Upper lobe of left lung (tissue), 6 donors: ENCODE measurements around the gene LRRN4CL. TPM values are rescaled to one million over a fixed set of nuclear protein-coding genes. Genes with fewer than 3 reads are reported as not detected.

Experiments used
- ATAC-seq, 2 donors: fragments of 200-7000 bp; cut with Tn5 transposase; one replicate each; pipeline ENCODE4 v1.9.1; 2022; ENCODE audit warnings: mild to moderate bottlenecking in 2 of 2, moderate library complexity in 2 of 2; ENCODE audit not compliant: low FRiP score in 2 of 2
- DNase-seq, 2 donors: peaks; one replicate each; pipeline ENCODE4 v3.0.0-alpha.2; 2019 to 2020
- H3K27ac ChIP-seq, 4 donors: fragments of 200-600 bp; sonication (generic); one replicate each; pipeline ENCODE4 v1.5.1; 2016 to 2019
- H3K27me3 ChIP-seq, 4 donors: fragments of 200-600 bp; sonication (generic); one replicate each; pipeline ENCODE4 v1.5.1; 2017 to 2019
- H3K36me3 ChIP-seq, 4 donors: fragments of 200-600 bp; sonication (generic); one replicate each; pipeline ENCODE4 v1.5.1; 2016 to 2019
- H3K4me1 ChIP-seq, 4 donors: fragments of 200-600 bp; sonication (generic); one replicate each; pipeline ENCODE4 v1.5.1; 2018 to 2019
- H3K4me3 ChIP-seq, 4 donors: fragments of 200-600 bp; sonication (generic); one replicate each; pipeline ENCODE4 v1.5.1; 2017 to 2019; ENCODE audit warnings: mild to moderate bottlenecking in 2 of 4, moderate library complexity in 1 of 4
- H3K9me3 ChIP-seq, 4 donors: fragments of 200-600 bp; sonication (generic); one replicate each; pipeline ENCODE4 v1.5.1; 2018 to 2019
- EP300 ChIP-seq, 4 donors: sonication (generic); formaldehyde crosslinking; IDR thresholded peaks; one replicate each; pipeline ENCODE4 v1.5.1; 2017; ENCODE audit warnings: antibody characterized with exemption in 4 of 4, control low read depth in 2 of 4
- POLR2A ChIP-seq, 4 donors: fragments of 450-650 bp; IDR thresholded peaks; one replicate each; pipeline ENCODE4 v1.5.1; 2016 to 2017; ENCODE audit warnings: antibody characterized with exemption in 4 of 4, mild to moderate bottlenecking in 2 of 4
- POLR2AphosphoS5 ChIP-seq, 2 donors: sonication (generic); formaldehyde crosslinking; IDR thresholded peaks; one replicate each; pipeline ENCODE4 v1.5.1; 2017; ENCODE audit warnings: antibody characterized with exemption in 2 of 2
- WGBS, 2 donors: methylation state at CpG; one replicate each; pipeline ENCODE4 v1.1.5; 2017 to 2018; 5-methylcytosine and 5-hydroxymethylcytosine counted together
- total RNA-seq, 6 donors: library from RNA; depleted of rRNA in 4 of 6; stranded (reverse); fragments of >200 nt in 4 of 6; gene quantifications; one replicate each; pipeline versions ENCODE4 v1.1.0 to v1.2.1, GENCODE V29; 2016 to 2021
- TF ChIP-seq, protein P1 (sequence below), 6 experiments: fragments of 450-650 bp in 4 of 6; fragments of 200-600 bp in 2 of 6; sonication (generic) in 2 of 6; IDR thresholded peaks; one replicate each; pipeline ENCODE4 v1.5.1; 2016 to 2019; ENCODE audit warnings: antibody characterized with exemption in 6 of 6
- donor health status: DM: no; HTN: no; CAD: no; lungs with moderate emphysema.
- donor health status: DM: no; HTN: yes; CAD: no; lungs with severe emphysema.

The LRRN4CL gene
- total RNA-seq, 6 donors from 2014 or later: 0.61 to 6.4 (median 1.8) TPM

DNA sequence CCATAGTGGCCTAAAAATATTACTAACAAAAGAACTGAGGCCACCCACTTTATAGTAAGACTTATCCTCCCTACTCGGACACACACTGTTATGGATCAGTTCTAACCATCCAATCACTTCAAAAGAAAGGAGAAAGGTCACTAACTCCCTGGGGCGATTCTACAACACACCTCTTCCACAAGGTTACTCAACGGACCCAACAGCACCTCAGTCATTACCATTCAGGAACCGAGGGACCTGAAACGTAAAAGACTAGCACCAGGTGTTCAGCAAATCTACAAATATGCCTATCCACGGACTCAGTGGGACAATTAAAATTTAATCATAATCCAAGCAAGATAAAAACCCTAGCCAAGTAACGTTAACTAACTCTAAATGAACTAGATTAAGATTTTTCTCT lies 36.3 kb upstream of the LRRN4CL start:
- ATAC-seq (no peak), DNase-seq (no peak)
- Histone ChIP-seq H3K27me3 (no peaks in the 10 kb centered on the region), H3K27ac (peak overlapping the region; percentile 86 to 95 (median 93)), H3K4me1 (peaks cover 39 to 51% (median 42%) of the 10 kb centered on the region in 4 donors), H3K4me3 (peak overlapping the region; percentile 84 to 100 (median 98)), H3K36me3 (peaks cover 29 to 43% (median 32%) of the 10 kb centered on the region in 4 donors), H3K9me3 (no peaks in the 10 kb centered on the region)
- WGBS, 2 donors: 1% methylated on average over 7 of the region's 7 CpGs
- TF ChIP-seq, protein P1, sequence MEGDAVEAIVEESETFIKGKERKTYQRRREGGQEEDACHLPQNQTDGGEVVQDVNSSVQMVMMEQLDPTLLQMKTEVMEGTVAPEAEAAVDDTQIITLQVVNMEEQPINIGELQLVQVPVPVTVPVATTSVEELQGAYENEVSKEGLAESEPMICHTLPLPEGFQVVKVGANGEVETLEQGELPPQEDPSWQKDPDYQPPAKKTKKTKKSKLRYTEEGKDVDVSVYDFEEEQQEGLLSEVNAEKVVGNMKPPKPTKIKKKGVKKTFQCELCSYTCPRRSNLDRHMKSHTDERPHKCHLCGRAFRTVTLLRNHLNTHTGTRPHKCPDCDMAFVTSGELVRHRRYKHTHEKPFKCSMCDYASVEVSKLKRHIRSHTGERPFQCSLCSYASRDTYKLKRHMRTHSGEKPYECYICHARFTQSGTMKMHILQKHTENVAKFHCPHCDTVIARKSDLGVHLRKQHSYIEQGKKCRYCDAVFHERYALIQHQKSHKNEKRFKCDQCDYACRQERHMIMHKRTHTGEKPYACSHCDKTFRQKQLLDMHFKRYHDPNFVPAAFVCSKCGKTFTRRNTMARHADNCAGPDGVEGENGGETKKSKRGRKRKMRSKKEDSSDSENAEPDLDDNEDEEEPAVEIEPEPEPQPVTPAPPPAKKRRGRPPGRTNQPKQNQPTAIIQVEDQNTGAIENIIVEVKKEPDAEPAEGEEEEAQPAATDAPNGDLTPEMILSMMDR (IDR thresholded peaks at IDR 0.05): no peak
- TF ChIP-seq POLR2AphosphoS5 (IDR thresholded peaks at IDR 0.05): no peak
- TF ChIP-seq EP300 (IDR thresholded peaks at IDR 0.05): no peak
- TF ChIP-seq POLR2A (IDR thresholded peaks at IDR 0.05): no peak

DNA sequence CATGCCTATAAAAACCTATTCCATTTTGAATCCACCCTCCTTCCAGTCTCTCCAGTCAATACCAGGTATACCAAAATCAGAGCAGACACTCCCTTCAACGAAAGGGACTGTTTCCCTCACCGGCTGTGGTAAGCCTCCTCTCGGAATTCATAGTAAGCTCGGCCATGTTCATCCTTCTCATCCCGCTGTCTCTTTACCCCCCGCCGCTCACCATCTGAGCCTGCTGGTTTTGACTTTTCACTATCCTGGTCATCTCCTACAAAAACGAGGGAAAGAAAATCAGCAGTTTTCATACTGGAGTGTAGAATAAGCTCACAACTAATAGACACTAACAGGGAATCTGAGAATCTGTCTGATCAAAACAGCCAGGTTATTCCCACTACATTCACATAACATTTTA lies 34.8 kb upstream of the LRRN4CL start:
- no peak for ATAC-seq
- H3K9me3 ChIP-seq: no peaks in the 10 kb centered on the region
- peaks cover 44 to 57% (median 44%) of the 10 kb centered on the region in 4 donors for H3K36me3 ChIP-seq
- peaks cover 26 to 36% (median 28%) of the 10 kb centered on the region in 4 donors for H3K4me1 ChIP-seq
- peak overlapping the region in 1 of 4 donors; percentile 98 for H3K4me3 ChIP-seq
- TF ChIP-seq EP300 (IDR thresholded peaks at IDR 0.05): no peak
- TF ChIP-seq POLR2A (IDR thresholded peaks at IDR 0.05): no peak
- TF ChIP-seq, protein P1 (IDR thresholded peaks at IDR 0.05): no peak
- no peak for TF ChIP-seq POLR2AphosphoS5 (IDR thresholded peaks at IDR 0.05)
- peak overlapping the region in 2 of 4 donors; percentile 15 to 95 for H3K27ac ChIP-seq
- 59 to 67% methylated on average over 8 of the region's 8 CpGs for WGBS, 2 donors
- no peak for DNase-seq
- no peaks in the 10 kb centered on the region for H3K27me3 ChIP-seq

DNA sequence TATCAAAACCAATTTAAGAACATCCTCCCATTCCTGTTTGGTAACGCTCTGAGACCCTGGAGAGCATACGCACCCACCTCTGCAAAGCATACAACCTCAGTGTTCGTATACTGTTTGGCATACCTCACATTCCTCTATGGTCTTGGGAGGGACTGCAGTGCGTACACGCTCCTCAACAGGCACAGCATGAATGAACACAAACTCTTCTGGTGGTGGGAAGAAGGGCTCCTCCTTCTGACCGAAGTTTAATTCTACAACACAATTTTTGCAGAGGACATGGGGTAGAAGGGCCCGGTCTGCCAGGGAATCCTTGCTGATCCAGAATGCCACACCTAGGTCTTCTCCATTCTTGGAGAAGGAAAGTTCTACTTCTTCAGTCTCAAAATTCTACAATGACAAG lies 32.7 kb upstream of the LRRN4CL start:
- H3K9me3 ChIP-seq: no peaks in the 10 kb centered on the region
- DNase-seq (no peak), ATAC-seq (no peak)
- no peak overlapping the region for H3K4me3 ChIP-seq
- 73 to 77% methylated on average over 6 to 7 of the region's 7 CpGs for WGBS, 2 donors
- H3K4me1 ChIP-seq: peaks cover 26 to 32% (median 27%) of the 10 kb centered on the region in 4 donors
- H3K27me3 ChIP-seq: no peaks in the 10 kb centered on the region
- peak overlapping the region in 1 of 4 donors; percentile 30 for H3K27ac ChIP-seq
- peaks cover 64 to 79% (median 66%) of the 10 kb centered on the region in 4 donors for H3K36me3 ChIP-seq
- TF ChIP-seq POLR2AphosphoS5 (IDR thresholded peaks at IDR 0.05) (no peak), POLR2A (IDR thresholded peaks at IDR 0.05) (no peak), EP300 (IDR thresholded peaks at IDR 0.05) (no peak)
- TF ChIP-seq, protein P1 (IDR thresholded peaks at IDR 0.05): no peak

DNA sequence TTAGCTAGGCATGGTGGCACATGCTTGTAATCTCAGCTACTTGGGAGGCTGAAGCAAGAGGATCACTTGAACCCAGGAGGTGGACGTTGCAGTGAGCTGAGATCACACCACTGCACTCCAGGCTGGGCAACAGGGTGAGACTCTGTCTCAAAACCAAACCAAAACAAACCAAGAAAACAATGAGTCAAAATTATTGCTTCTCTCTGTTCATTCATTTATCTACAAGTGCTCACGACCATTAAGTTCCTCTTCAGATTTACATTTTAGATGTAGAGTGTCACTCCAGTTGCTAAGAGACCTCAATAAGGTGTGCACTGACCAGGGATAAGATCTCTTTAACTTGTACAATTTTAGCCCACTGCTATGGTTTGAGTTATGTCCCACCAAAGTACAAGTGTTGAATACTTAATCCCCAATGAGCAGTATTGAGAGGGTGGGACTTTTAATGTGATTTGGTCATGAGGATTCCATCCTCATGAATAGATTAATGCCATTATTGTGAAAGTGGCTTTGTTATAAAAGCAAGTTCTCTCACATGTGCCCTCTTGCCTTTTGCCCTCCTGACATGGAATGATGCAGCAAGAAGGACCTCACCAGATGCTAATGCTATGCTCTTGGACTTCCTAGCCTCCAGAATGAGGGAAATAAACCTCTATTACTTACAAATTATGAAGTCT lies 30.1 kb upstream of the LRRN4CL start:
- DNase-seq: no peak
- TF ChIP-seq EP300 (IDR thresholded peaks at IDR 0.05): no peak
- TF ChIP-seq, protein P1 (IDR thresholded peaks at IDR 0.05): no peak
- no peak for TF ChIP-seq POLR2A (IDR thresholded peaks at IDR 0.05)
- TF ChIP-seq POLR2AphosphoS5 (IDR thresholded peaks at IDR 0.05): no peak
- Histone ChIP-seq H3K4me3 (no peak overlapping the region), H3K9me3 (no peaks in the 10 kb centered on the region), H3K27me3 (no peaks in the 10 kb centered on the region), H3K36me3 (peaks cover 90 to 100% (median 91%) of the 10 kb centered on the region in 4 donors), H3K27ac (no peak overlapping the region), H3K4me1 (peaks cover 11 to 20% (median 16%) of the 10 kb centered on the region in 4 donors)
- ATAC-seq: no peak
- 70 to 72% methylated on average over 2 of the region's 2 CpGs for WGBS, 2 donors
